GM12878 (cell line): ENCODE results near the gene ERI2. TPM values are rescaled to one million over a fixed set of nuclear protein-coding genes. Genes with fewer than 3 reads are reported as not detected.

Source experiments
- ATAC-seq: fragments of 200-7000 bp; cut with Tn5 transposase; 3 replicates; pipeline ENCODE4 v1.9.1; 2020; ENCODE audit warnings: mild to moderate bottlenecking, moderate library complexity
- BruUV-seq: library from RNA; stranded (reverse); fragments of 400-500 nt; replicated peaks from 2 replicates; lab custom pipeline; 2021; lab: Mats Ljungman, UMichigan
- CTCF ChIA-PET: fragments of 300-600 bp; sonication (Branson Sonifier 250); formaldehyde crosslinking; extraction: SDS; loops from one replicate; lab custom pipeline; 2021; ENCODE audit warnings: inconsistent platforms; lab: Yijun Ruan, JAX
- POLR2A ChIA-PET: fragments of 350-600 bp; formaldehyde crosslinking; extraction: SDS; loops from one replicate; lab custom pipeline; 2021; ENCODE audit warnings: inconsistent platforms; lab: Charles Lee
- RAD21 ChIA-PET: fragments of 300-600 bp; sonication (Branson Sonifier 250); formaldehyde crosslinking; loops from one replicate; lab custom pipeline; 2023; ENCODE audit warnings: antibody characterized with exemption; ENCODE audit not compliant: unreplicated experiment; lab: Charles Lee
- SMC1A ChIA-PET: fragments of 300-600 bp; sonication (Branson Sonifier 250); formaldehyde crosslinking; loops from one replicate; lab custom pipeline; 2023; ENCODE audit not compliant: unreplicated experiment, uncharacterized antibody; lab: Charles Lee
- DNase-seq: peaks from one replicate; pipeline ENCODE4 v3.0.0-alpha.2; 2011; ENCODE audit warnings: low read depth, low spot score
- FAIRE-seq: peaks from 3 replicates; lab custom pipeline; 2011; peaks lifted over from hg19 to GRCh38; lab: Jason Lieb, UNC
- H2AFZ ChIP-seq: 2 replicates; pipeline ENCODE4 v1.6.0; 2011; ENCODE audit warnings: low read depth, low read length, control low read depth; ENCODE audit not compliant: control insufficient read depth
- H3K27ac ChIP-seq: 2 replicates; pipeline ENCODE4 v1.5.1; 2011; ENCODE audit warnings: control low read depth; ENCODE audit not compliant: control insufficient read depth, insufficient read depth
- H3K27me3 ChIP-seq, 2 experiments: replicated peaks in 1 of 2; 2 replicates each; pipeline versions ENCODE4 v1.6.0 to v1.6.1; 2011; ENCODE audit warnings: low read length in 1 of 2; ENCODE audit not compliant: control insufficient read depth in 2 of 2, insufficient read depth in 2 of 2
- H3K36me3 ChIP-seq, 2 experiments: 2 replicates each; pipeline ENCODE4 v1.5.1; 2011; ENCODE audit warnings: low read length in 1 of 2; ENCODE audit not compliant: control insufficient read depth in 2 of 2, insufficient read depth in 2 of 2
- H3K4me1 ChIP-seq: 2 replicates; pipeline ENCODE4 v1.6.1; 2011; ENCODE audit warnings: mild to moderate bottlenecking, low read length, moderate library complexity, mixed read lengths; ENCODE audit not compliant: control insufficient read depth, insufficient read depth
- H3K4me2 ChIP-seq: 2 replicates; pipeline ENCODE4 v1.6.0; 2011; ENCODE audit warnings: control low read depth; ENCODE audit not compliant: control insufficient read depth, insufficient read depth
- H3K4me3 ChIP-seq: fragments of 200-600 bp; sonication (generic); 2 replicates; pipeline ENCODE4 v1.5.1; 2016
- H3K79me2 ChIP-seq: 2 replicates; pipeline ENCODE4 v1.6.0; 2011; ENCODE audit warnings: low read length; ENCODE audit not compliant: control insufficient read depth, insufficient read depth
- H3K9ac ChIP-seq: 2 replicates; pipeline ENCODE4 v1.8.0; 2011; ENCODE audit warnings: low read length, control low read depth, mixed read lengths; ENCODE audit not compliant: control insufficient read depth, insufficient read depth
- H3K9me3 ChIP-seq: replicated peaks from 3 replicates; pipeline ENCODE4 v1.5.1; 2011; ENCODE audit warnings: mild to moderate bottlenecking, low read length; ENCODE audit not compliant: control insufficient read depth, insufficient read depth
- H4K20me1 ChIP-seq: 2 replicates; pipeline ENCODE4 v1.6.0; 2011; ENCODE audit not compliant: control insufficient read depth, insufficient read depth
- ATF3 ChIP-seq: IDR thresholded peaks from 2 replicates; pipeline ENCODE4 v1.6.1; 2011; ENCODE audit warnings: low read depth, mild to moderate bottlenecking, low read length, moderate library complexity, borderline replicate concordance; ENCODE audit errors: extremely low read depth
- ATF7 ChIP-seq: fragments of 450-650 bp; IDR thresholded peaks from 2 replicates; pipeline ENCODE4 v1.6.1; 2016; ENCODE audit warnings: low read depth, mild to moderate bottlenecking
- CBFB ChIP-seq: IDR thresholded peaks from 2 replicates; pipeline ENCODE4 v1.6.1; 2016; ENCODE audit warnings: antibody characterized with exemption, low read depth
- E2F8 ChIP-seq: fragments of 450-650 bp; IDR thresholded peaks from 2 replicates; pipeline ENCODE4 v1.6.1; 2018; ENCODE audit warnings: mild to moderate bottlenecking, low read depth, moderate library complexity; ENCODE audit not compliant: partially characterized antibody
- ELK1 ChIP-seq: IDR thresholded peaks from 2 replicates; pipeline ENCODE4 v1.6.1; 2012; ENCODE audit warnings: low read depth, low read length, improper control_type of control experiment
- ESRRA ChIP-seq: IDR thresholded peaks from 2 replicates; pipeline ENCODE4 v1.6.1; 2012; ENCODE audit warnings: mild to moderate bottlenecking, low read length, improper control_type of control experiment
- HCFC1 ChIP-seq: fragments of 150-350 bp; IDR thresholded peaks from 2 replicates; pipeline ENCODE4 v1.6.1; 2014; ENCODE audit warnings: low read length
- JUNB ChIP-seq: IDR thresholded peaks from 2 replicates; pipeline ENCODE4 v1.6.1; 2016; ENCODE audit warnings: antibody characterized with exemption, mild to moderate bottlenecking
- MEF2A ChIP-seq: IDR thresholded peaks from 2 replicates; pipeline ENCODE4 v1.6.1; 2011; ENCODE audit warnings: low read depth, mild to moderate bottlenecking, low read length, moderate library complexity; ENCODE audit not compliant: insufficient read depth
- POLR2AphosphoS2 ChIP-seq: IDR thresholded peaks from 2 replicates; pipeline ENCODE4 v1.6.1; 2011; ENCODE audit warnings: low read depth, mild to moderate bottlenecking, low read length, improper control_type of control experiment, moderate library complexity
- RFX5 ChIP-seq: IDR thresholded peaks from 2 replicates; pipeline ENCODE4 v1.6.1; 2011; ENCODE audit warnings: low read depth, low read length, improper control_type of control experiment
- USF1 ChIP-seq: IDR thresholded peaks from 2 replicates; pipeline ENCODE4 v1.6.1; 2011; ENCODE audit warnings: borderline replicate concordance, low read depth, mild to moderate bottlenecking, moderate library complexity, mixed read lengths, low read length; ENCODE audit not compliant: insufficient read depth; ENCODE audit errors: extremely low read length
- WRNIP1 ChIP-seq: IDR thresholded peaks from 2 replicates; pipeline ENCODE4 v1.6.1; 2011; ENCODE audit warnings: low read depth, low read length, improper control_type of control experiment, borderline replicate concordance
- ZBTB11 ChIP-seq: fragments of 450-650 bp; formaldehyde crosslinking; IDR thresholded peaks from 2 replicates; pipeline ENCODE4 v1.5.0; 2022; ENCODE audit warnings: mild to moderate bottlenecking, missing genetic modification characterization
- ZNF217 ChIP-seq: fragments of 450-650 bp; IDR thresholded peaks from 2 replicates; pipeline ENCODE4 v1.6.1; 2017; ENCODE audit warnings: antibody characterized with exemption, mild to moderate bottlenecking
- WGBS: methylation state at CpG from one replicate; pipeline ENCODE4 v1.1.6; 2016; ENCODE audit warnings: low lambda C conversion rate; ENCODE audit not compliant: insufficient replicate concordance, insufficient coverage; ENCODE audit errors: missing lambda C conversion rate; 5-methylcytosine and 5-hydroxymethylcytosine counted together
- in situ Hi-C: fragments of 300-500 bp; cut with MboI; formaldehyde crosslinking; loops from 9 replicates; pipeline ENCODE4 v1.14.3; 2018; ENCODE audit warnings: mixed read lengths
- intact Hi-C: fragments of 100-400 bp; cut with micrococcal nuclease; formaldehyde crosslinking; loops from one replicate; pipeline ENCODE4 v1.14.2; 2022; ENCODE audit not compliant: unreplicated experiment
- polyA plus RNA-seq, 11 experiments: library from polyadenylated mRNA; depleted of rRNA in 4 of 11; unstranded in 6 of 11; stranded (reverse) in 5 of 11; fragments of >200 nt; fragmentation: Nextera tagmentation in 4 of 11; fragmentation: Illumina TruSeq in 1 of 11; extraction: Ambion mirVana in 4 of 11; extraction: Trizol in 1 of 11; gene quantifications; 1 replicate in 1 of 11; 2 replicates in 10 of 11; pipeline versions ENCODE4 v1.2.1 to v1.2.3, GENCODE V29; 2011 to 2016; ENCODE audit warnings: inconsistent platforms in 2 of 11, missing spikeins in 2 of 11, low read depth in 1 of 11
- total RNA-seq, 4 experiments: library from RNA; depleted of rRNA in 3 of 4; stranded (reverse); fragments of >200 nt in 3 of 4; fragmentation: Illumina TruSeq in 1 of 4; extraction: Trizol in 1 of 4; gene quantifications; 2 replicates each; pipeline versions ENCODE4 v1.2.1 to v1.2.3, GENCODE V29; 2013 to 2021

ERI2 gene
- total and polyA plus RNA-seq, 10 of the 15 experiments (the other 5 are each of a cell fraction or from before 2014, with no cell fraction given), result 7.7 to 35.5 (median 19.2) TPM

- H3K4me1 ChIP-seq, result peaks cover 2% of the 10 kb centered on the region; the same call in 1 of the 2 replicates
- FAIRE-seq (no peak), DNase-seq (no peak), ATAC-seq (no peak)
- H3K36me3 ChIP-seq, result no peaks in the 10 kb centered on the region
- intact Hi-C loops (no loop called here), in situ Hi-C loops (no loop called here)
- H2AFZ ChIP-seq, result no peak overlapping the region
- no TSS peak for BruUV-seq
- ChIA-PET CTCF (interaction anchor here (0.6 kb wide), 2 partner anchors 422 to 1652 kb away, joined by 4 to 7 read pairs; no protein-coding TSS in a partner anchor), RAD21 (no interaction called here), POLR2A (no interaction called here), SMC1A (no interaction called here)
- no peaks in the 10 kb centered on the region for H3K27me3 ChIP-seq
- H3K9me3 ChIP-seq, result peaks cover 2% of the 10 kb centered on the region; the same call in 1 of the 3 replicates
- no peaks in the 10 kb centered on the region for H3K79me2 ChIP-seq
- no peak overlapping the region for H3K27ac ChIP-seq
- WGBS, result 0% methylated on average over 1 of the region's 1 CpG
- no peaks in the 10 kb centered on the region for H4K20me1 ChIP-seq
- no peak overlapping the region for H3K4me2 ChIP-seq
- no peak overlapping the region for H3K9ac ChIP-seq
- H3K4me3 ChIP-seq, result no peak overlapping the region
- no peak for TF ChIP-seq E2F8
- TF ChIP-seq RFX5, result no peak
- no peak for TF ChIP-seq HCFC1
- no peak for TF ChIP-seq ELK1
- TF ChIP-seq POLR2AphosphoS2, result no peak
- TF ChIP-seq CBFB, result no peak
- no peak for TF ChIP-seq MEF2A
- TF ChIP-seq ZBTB11 (CRISPR knock-in tag), result no peak
- TF ChIP-seq ZNF217, result no peak
- TF ChIP-seq ESRRA, result no peak
- TF ChIP-seq ATF7, result no peak
- TF ChIP-seq WRNIP1, result no peak
- no peak for TF ChIP-seq ATF3
- no peak for TF ChIP-seq USF1
- no peak for TF ChIP-seq JUNB
Measured at GRCh38 chr16:20761175-20761574, 45.1 kb downstream of the ERI2 start.
